DND-41 (cell line): ENCODE data around the gene NANS.

ENCODE experiments used
- EZH2 ChIP-seq: IDR thresholded peaks from 3 replicates; pipeline ENCODE4 v1.6.1; 2012; ENCODE audit warnings: borderline replicate concordance, low read depth, mild to moderate bottlenecking, moderate library complexity, low read length, inconsistent platforms; ENCODE audit not compliant: severe bottlenecking
- TF ChIP-seq, protein P1 (sequence below): IDR thresholded peaks from 2 replicates; pipeline ENCODE4 v1.5.1; 2012; ENCODE audit warnings: borderline replicate concordance, low read length, moderate library complexity, mild to moderate bottlenecking; ENCODE audit not compliant: poor library complexity, severe bottlenecking; ENCODE audit errors: extremely low read depth

DNA sequence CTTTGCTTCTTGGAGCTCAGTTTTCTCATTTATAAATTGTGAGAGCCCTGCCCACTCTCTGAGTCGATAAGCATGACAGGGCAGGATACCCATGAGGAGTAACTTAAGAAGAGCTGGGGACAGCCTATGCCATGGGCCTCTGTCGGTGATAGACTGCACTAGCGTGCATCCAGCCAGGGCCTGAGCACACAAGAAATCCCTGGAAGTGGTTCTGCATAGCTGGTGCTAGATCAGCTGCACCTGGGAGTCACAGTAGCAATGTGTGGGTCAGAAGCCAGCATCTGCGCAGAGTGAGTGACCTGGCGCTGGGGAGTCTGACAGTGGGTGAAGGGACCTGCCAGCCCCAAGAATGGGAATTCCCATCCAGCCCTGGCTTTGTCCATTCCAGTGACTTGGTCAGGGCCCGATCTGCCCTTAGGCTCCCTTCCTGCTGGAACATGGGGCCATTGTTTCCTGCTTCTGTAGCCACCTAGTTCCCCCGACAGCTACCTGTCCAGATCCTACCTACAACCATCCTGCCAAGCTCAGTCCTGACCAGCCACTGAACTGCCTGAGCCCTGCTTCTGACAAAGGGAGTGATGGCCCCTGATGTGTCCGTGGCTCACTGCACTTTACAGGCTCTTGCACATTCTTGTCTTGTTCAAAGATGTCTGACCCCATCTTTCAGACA, 35.9 kb upstream of the NANS start:
- TF ChIP-seq, protein P1, sequence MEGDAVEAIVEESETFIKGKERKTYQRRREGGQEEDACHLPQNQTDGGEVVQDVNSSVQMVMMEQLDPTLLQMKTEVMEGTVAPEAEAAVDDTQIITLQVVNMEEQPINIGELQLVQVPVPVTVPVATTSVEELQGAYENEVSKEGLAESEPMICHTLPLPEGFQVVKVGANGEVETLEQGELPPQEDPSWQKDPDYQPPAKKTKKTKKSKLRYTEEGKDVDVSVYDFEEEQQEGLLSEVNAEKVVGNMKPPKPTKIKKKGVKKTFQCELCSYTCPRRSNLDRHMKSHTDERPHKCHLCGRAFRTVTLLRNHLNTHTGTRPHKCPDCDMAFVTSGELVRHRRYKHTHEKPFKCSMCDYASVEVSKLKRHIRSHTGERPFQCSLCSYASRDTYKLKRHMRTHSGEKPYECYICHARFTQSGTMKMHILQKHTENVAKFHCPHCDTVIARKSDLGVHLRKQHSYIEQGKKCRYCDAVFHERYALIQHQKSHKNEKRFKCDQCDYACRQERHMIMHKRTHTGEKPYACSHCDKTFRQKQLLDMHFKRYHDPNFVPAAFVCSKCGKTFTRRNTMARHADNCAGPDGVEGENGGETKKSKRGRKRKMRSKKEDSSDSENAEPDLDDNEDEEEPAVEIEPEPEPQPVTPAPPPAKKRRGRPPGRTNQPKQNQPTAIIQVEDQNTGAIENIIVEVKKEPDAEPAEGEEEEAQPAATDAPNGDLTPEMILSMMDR, result no peak
- TF ChIP-seq EZH2, result no peak
